ENCODE results near the gene RAC3.

RAC3 gene

GRCh38 chr17:82045936-82046484 is 14.5 kb downstream of the RAC3 start:
- DNase-seq, result no peak

- no peak for DNase-seq
These were observed 15.4 kb downstream of the RAC3 start for GRCh38 chr17:82046903-82047302.

GRCh38 chr17:82047379-82047778 is 15.9 kb downstream of the RAC3 start:
- no peak for DNase-seq

- no peak for DNase-seq
These were observed 16.6 kb downstream of the RAC3 start for GRCh38 chr17:82047914-82048570.

GRCh38 chr17:82048571-82048971 is 17.1 kb downstream of the RAC3 start:
- no peak for DNase-seq

- no peak for DNase-seq
These were observed 17.6 kb downstream of the RAC3 start for GRCh38 chr17:82049106-82049505.

GRCh38 chr17:82049521-82049971 is 18.1 kb downstream of the RAC3 start:
- DNase-seq, result no peak

GRCh38 chr17:82050152-82050760 is 18.8 kb downstream of the RAC3 start:
- no peak for DNase-seq

GRCh38 chr17:82050761-82051641 is 19.5 kb downstream of the RAC3 start:
- no peak for DNase-seq

GRCh38 chr17:82051776-82052637 is 20.5 kb downstream of the RAC3 start, which contains the start of the genes GPS1 and RFNG:
Gene GPS1 (plus strand): TSS chr17:82051898. CDS start chr17:82051932, 34 bp downstream.
Gene RFNG (minus strand): TSS chr17:82051811. CDS start chr17:82051766, 45 bp downstream.
- peak; percentile 65 for DNase-seq

- DNase-seq, result no peak
These were observed 21.2 kb downstream of the RAC3 start for GRCh38 chr17:82052638-82053059.

GRCh38 chr17:82053130-82053529 is 21.7 kb downstream of the RAC3 start:
- no peak for DNase-seq

GRCh38 chr17:82053556-82054263 is 22.2 kb downstream of the RAC3 start:
- DNase-seq, result no peak

- DNase-seq, result no peak
These were observed 23.0 kb downstream of the RAC3 start for GRCh38 chr17:82054351-82055022.

- DNase-seq, result no peak
These were observed 23.8 kb downstream of the RAC3 start for GRCh38 chr17:82055023-82055964.

- no peak for DNase-seq
These were observed 24.7 kb downstream of the RAC3 start for GRCh38 chr17:82055965-82056728.

- no peak for DNase-seq
These were observed 25.5 kb downstream of the RAC3 start for GRCh38 chr17:82056729-82057621.
